Measurements from ENCODE around the gene RPL29. TPM values are rescaled to one million over a fixed set of nuclear protein-coding genes. Genes with fewer than 3 reads are reported as not detected.
A peak's percentile ranks its signal among the peaks of the same experiment; 100 is the strongest.

The RPL29 gene
- total RNA-seq, 1 donor from 2014 or later, result 1,471 TPM

- no peak for TF ChIP-seq CTCF (conservative IDR thresholded peaks at IDR 0.05)
- H3K27ac Mint-ChIP-seq (ENCODE audit: unreplicated experiment), result no peak overlapping the region
These were observed 24.9 kb downstream of the RPL29 start for GRCh38 chr3:51970606-51971300.

GRCh38 chr3:51969841-51970240, 25.9 kb downstream of the RPL29 start:
- no peak for TF ChIP-seq CTCF (conservative IDR thresholded peaks at IDR 0.05)
- H3K4me3 Mint-ChIP-seq, result no peak overlapping the region
- no peaks in the 10 kb centered on the region for H3K27me3 Mint-ChIP-seq (ENCODE audit: low read depth)
- no peaks in the 10 kb centered on the region for H3K36me3 Mint-ChIP-seq (ENCODE audit: low read depth)
- no peak for DNase-seq (ENCODE audit: low read depth, low spot score)
- no peak overlapping the region for H3K27ac Mint-ChIP-seq (ENCODE audit: unreplicated experiment)
- no peaks in the 10 kb centered on the region for H3K9me3 Mint-ChIP-seq
- peaks cover 46% of the 10 kb centered on the region for H3K4me1 Mint-ChIP-seq

More at GRCh38 chr3:51970606-51971300, 24.9 kb downstream of the RPL29 start:
- Mint-ChIP-seq H3K4me3 (peak overlapping the region; percentile 72), H3K27me3 (ENCODE audit: low read depth) (no peaks in the 10 kb centered on the region), H3K9me3 (no peaks in the 10 kb centered on the region), H3K36me3 (ENCODE audit: low read depth) (no peaks in the 10 kb centered on the region), H3K4me1 (peaks cover 45% of the 10 kb centered on the region)
- no peak for DNase-seq (ENCODE audit: low read depth, low spot score)

GRCh38 chr3:51968883-51969678, 26.6 kb downstream of the RPL29 start:
- Mint-ChIP-seq H3K36me3 (ENCODE audit: low read depth) (no peaks in the 10 kb centered on the region), H3K4me3 (peak overlapping the region; percentile 93), H3K4me1 (peaks cover 48% of the 10 kb centered on the region), H3K27ac (ENCODE audit: unreplicated experiment) (peak overlapping the region; percentile 98), H3K27me3 (ENCODE audit: low read depth) (no peaks in the 10 kb centered on the region), H3K9me3 (no peaks in the 10 kb centered on the region)
- no peak for DNase-seq (ENCODE audit: low read depth, low spot score)
- no peak for TF ChIP-seq CTCF (conservative IDR thresholded peaks at IDR 0.05)

GRCh38 chr3:51968170-51968775, 27.4 kb downstream of the RPL29 start:
- DNase-seq (ENCODE audit: low read depth, low spot score), result peak; percentile 57
- TF ChIP-seq CTCF (conservative IDR thresholded peaks at IDR 0.05), result no peak
- H3K4me3 Mint-ChIP-seq, result peak overlapping the region; percentile 93
- peak overlapping the region; percentile 98 for H3K27ac Mint-ChIP-seq (ENCODE audit: unreplicated experiment)
- H3K9me3 Mint-ChIP-seq, result no peaks in the 10 kb centered on the region
- no peaks in the 10 kb centered on the region for H3K27me3 Mint-ChIP-seq (ENCODE audit: low read depth)
- no peaks in the 10 kb centered on the region for H3K36me3 Mint-ChIP-seq (ENCODE audit: low read depth)
- H3K4me1 Mint-ChIP-seq, result peaks cover 47% of the 10 kb centered on the region

GRCh38 chr3:51967384-51968169, 28.1 kb downstream of the RPL29 start, which contains the start of gene PCBP4:
Gene PCBP4, minus strand, starts transcription at chr3:51967454. Its CDS starts 6,214 bp downstream, at chr3:51961240.
- TF ChIP-seq CTCF (conservative IDR thresholded peaks at IDR 0.05), result no peak
- Mint-ChIP-seq H3K4me1 (peaks cover 51% of the 10 kb centered on the region), H3K9me3 (no peaks in the 10 kb centered on the region), H3K36me3 (ENCODE audit: low read depth) (no peaks in the 10 kb centered on the region), H3K27me3 (ENCODE audit: low read depth) (no peaks in the 10 kb centered on the region), H3K27ac (ENCODE audit: unreplicated experiment) (peak within 1 kb of the TSS; percentile 98), H3K4me3 (peak within 1 kb of the TSS; percentile 95)
- peak; percentile 62 for DNase-seq (ENCODE audit: low read depth, low spot score)

Measured in neural crest cell (in vitro differentiated cells).